ENCODE measurements around the gene TLX2. TPM values are rescaled to one million over a fixed set of nuclear protein-coding genes. Genes with fewer than 3 reads are reported as not detected.

Gene TLX2
- total RNA-seq, 1 donor from 2014 or later = 1.2 TPM

DNA sequence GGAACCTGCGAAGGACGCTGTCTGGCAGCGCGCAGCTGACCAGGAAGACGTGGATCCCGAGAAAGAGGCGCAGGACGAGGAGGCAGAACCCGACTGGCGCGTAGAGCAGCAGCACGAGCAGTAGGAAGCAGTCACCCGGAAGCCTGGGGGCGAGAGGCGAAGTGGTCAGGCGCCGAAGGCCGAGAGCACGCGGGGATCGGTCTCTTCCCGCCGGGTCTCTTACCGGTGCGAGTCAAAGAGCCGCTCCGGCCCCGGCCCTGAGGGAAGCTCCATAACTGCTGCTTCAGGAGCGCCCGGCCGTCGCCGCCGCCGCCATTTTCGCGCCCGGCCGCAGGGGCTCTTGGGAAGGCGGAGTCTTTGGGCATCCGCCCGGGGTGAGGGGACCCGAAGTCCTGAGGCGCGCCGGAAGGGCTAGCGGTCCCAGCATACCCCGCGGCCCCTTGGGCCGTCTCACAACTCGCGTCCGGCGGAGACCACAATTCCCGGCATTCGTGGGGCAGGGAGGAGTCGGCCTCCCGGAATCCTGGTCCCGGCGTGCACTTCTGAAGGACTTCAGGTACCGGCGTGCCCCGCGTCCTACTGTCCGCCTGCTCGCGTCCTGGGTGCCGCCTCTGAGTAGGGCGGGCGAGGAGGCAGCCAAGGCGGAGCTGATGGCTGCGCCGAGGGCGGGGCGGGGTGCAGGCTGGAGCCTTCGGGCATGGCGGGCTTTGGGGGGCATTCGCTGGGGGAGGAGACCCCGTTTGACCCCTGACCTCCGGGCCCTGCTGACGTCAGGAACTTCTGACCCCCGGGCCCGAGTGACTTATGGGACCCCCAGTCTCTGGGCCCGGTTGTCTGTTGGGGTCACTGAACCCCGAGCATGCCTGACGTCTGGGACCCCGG lies 15.3 kb downstream of the TLX2 start, which contains the start of the genes AUP1 and HTRA2:
Gene AUP1, minus strand, starts transcription at position 350 of the 882 bp plus-strand sequence. Its CDS starts 77 bp downstream, at position 273.
Gene HTRA2, plus strand, starts transcription at position 577 of the 882 bp plus-strand sequence. Its CDS starts 74 bp downstream, at position 651.
- intact Hi-C loops (cut with micrococcal nuclease) = loop anchor here (1.0 to 2.0 kb wide), 17 partner anchors 13 to 1295 kb away; partner anchors contain the start of genes ALMS1, C2orf81, CCDC142 and CCT7

DNA sequence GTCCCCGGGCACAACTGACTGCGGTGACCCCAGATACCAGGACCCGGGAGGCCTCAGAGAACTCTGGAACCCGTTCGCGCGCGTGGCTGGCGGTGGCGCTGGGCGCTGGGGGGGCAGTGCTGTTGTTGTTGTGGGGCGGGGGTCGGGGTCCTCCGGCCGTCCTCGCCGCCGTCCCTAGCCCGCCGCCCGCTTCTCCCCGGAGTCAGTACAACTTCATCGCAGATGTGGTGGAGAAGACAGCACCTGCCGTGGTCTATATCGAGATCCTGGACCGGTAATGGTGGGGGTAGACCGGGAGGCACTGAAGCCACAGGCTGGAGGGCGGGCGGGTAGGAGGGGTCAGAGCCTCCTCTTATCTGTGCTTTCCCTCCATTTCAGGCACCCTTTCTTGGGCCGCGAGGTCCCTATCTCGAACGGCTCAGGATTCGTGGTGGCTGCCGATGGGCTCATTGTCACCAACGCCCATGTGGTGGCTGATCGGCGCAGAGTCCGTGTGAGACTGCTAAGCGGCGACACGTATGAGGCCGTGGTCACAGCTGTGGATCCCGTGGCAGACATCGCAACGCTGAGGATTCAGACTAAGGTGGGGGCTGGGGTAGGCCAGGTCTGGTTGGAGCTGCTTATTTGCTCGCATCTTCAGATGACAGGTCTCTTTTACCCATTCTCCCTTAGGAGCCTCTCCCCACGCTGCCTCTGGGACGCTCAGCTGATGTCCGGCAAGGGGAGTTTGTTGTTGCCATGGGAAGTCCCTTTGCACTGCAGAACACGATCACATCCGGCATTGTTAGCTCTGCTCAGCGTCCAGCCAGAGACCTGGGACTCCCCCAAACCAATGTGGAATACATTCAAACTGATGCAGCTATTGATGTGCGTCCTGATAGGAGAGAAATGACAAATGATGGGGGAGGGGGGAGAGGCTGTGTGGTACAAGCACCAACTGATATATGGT lies 16.3 kb downstream of the TLX2 start:
- intact Hi-C loops (cut with micrococcal nuclease) = loop anchor here (1.0 kb wide), 1 partner anchor 1145 kb away; the partner anchor contains the start of gene ALMS1

DNA sequence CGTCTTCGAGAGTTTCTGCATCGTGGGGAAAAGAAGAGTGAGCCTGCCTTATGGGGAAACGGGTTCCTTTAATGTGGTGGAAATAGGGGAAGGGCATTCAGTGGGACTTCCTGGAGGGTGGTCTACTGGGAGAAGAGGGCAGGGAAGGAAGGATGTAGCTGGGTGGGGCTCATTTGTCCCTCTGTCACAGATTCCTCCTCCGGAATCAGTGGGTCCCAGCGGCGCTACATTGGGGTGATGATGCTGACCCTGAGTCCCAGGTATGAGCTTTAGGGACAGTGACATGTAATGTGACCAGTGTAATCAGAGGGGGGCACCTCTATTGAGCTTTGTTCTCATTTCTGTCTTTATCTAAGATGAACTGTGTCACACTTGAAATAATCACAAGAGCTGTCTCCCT lies 17.4 kb downstream of the TLX2 start:
- intact Hi-C loops (cut with micrococcal nuclease) = loop anchor here (1.0 kb wide), 6 partner anchors 17 to 281 kb away; partner anchors contain the start of genes TLX2 and TTC31

DNA sequence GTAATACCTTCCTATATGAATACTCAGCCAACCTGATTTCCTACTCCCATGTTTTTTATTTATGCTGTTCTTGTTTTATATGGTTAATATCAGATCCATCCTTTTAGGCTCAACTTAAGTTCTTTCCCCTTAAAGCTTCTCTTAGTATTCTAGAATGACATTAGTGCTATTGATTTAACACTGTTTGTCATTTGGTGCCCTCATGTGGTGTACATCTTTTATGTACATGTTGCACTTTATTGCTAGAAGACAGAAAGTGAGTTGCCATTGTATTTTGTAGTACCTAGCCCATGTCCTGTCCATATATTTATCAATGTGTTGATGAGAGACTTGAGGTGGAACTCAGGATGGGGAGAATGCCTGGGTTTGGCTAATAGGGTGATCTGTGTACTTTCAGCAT lies 18.0 kb downstream of the TLX2 start:
- intact Hi-C loops (cut with micrococcal nuclease) = loop anchor here (1.0 kb wide), 6 partner anchors 18 to 282 kb away; partner anchors contain the start of genes TLX2 and TTC31

DNA sequence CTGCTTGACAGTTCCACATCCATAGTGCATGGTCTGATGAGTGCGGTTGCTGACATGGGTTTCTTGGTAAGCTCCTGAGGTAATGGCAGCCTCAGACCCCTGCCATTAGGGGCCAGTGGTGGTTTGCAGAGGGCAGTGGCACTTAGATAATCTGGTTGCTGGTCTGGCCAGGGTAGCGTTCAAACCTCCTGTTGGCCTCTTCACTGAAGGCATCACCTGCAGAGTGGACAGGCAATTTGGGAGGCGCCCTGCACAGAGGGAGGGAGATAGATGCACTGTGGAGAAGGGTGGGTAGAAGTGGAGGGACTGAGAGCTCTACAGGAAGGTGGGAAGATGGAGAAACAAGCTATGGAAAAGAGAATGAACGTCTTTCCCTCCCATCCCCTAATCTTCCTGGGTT lies 19.2 kb downstream of the TLX2 start:
- intact Hi-C loops (cut with micrococcal nuclease) = no loop called here

DNA sequence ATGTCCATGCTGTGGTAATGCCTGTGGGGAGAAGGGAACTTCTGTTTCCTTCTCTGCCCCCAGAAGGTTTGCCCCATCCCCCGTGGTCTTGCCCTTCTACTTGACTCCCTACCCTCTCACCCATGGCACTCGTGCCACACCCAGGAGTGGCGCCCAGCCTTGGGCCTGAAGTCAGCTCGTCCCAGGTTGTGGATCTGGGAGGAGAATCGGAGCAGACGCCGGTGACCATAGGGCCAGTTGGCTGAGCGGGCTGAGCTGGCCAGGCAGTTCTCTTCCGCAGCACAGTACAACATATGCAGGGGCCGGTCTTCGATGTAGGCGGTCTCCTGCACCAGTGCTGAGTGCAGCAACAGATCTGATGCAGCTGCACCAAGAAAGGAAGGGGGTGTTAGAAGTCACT lies 20.2 kb downstream of the TLX2 start:
- intact Hi-C loops (cut with micrococcal nuclease) = no loop called here

DNA sequence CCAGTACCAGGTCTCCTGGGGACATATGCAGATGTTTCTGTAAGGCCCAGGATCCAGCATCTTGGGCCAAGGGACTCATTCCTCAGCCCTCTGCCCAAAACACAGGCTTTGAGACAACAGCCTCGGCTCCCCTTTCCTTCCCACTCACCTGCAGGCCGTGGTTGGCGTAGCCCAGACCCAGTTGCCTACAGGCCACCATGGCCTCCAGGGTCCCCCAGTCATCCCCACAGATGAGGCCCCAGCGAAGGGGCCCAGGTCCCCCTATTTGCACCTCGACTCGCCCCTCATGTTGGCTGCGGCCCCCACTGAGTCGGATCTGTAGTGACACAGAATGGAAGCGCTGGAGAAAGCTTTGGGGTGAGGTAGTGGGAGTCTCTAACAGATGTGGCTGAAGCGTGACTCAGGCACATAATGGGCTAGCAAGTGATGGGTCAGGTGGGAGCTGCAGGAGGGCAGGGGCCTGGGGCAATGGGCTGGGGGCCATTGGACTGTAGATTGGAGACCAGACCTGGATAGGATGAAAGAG lies 21.3 kb downstream of the TLX2 start:
- intact Hi-C loops (cut with micrococcal nuclease) = no loop called here

DNA sequence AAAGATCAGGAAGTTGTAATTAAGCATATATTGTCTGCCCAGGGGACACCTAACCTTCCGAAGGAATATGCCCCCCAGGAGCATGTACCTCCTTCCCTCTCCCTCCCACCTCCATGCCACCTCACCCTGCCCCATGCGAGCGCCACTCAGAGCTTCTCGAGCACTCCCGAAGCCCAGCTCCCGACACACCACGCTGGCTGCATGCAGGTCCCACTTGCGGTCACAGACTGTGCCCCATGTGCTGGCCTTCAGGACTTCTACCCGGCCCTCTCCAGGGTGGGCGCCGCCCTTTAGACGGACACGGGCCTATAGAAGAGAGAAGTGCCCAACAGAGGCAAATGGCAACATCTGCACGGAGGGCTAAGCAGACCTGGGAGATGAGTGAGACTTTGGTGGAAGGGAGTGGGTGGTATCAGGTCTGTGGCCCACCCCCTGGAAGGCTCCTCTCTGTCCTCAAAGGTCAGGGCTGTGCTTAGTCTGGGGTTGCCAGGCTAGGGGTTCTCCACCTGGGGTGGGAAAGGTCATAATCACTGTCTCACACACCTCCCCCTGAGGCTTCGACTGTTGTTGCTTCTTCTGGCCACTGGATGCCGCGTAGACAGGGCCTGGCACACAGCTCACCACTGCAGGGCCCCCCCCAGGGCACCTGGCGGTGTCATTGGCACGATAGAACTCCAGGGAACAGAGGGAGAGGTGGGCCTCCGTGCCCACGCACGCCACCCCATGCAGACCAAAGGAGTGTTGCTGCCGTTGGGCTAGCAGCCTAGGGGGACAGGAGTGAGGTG lies 22.1 kb downstream of the TLX2 start:
- intact Hi-C loops (cut with micrococcal nuclease) = no loop called here

DNA sequence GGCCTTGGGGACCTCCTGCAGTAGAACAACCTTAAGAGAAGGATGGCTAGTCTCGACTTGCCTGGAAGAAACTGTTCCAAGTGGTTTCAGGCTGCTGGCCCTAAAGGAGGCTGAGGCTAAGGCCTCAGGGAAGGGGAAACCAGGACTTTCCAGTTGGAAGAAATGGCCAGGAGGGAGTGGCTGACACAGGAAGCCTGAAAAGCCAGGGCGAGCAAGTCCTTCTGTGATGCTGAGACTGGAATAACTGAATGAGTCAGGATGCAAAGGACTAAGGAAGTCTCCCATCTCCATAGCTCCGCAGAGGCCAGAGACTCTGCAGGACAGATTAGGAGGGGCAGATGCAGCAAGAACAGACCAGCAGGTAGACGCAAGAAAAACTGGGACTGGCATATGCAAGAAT lies 22.9 kb downstream of the TLX2 start:
- intact Hi-C loops (cut with micrococcal nuclease) = no loop called here

DNA sequence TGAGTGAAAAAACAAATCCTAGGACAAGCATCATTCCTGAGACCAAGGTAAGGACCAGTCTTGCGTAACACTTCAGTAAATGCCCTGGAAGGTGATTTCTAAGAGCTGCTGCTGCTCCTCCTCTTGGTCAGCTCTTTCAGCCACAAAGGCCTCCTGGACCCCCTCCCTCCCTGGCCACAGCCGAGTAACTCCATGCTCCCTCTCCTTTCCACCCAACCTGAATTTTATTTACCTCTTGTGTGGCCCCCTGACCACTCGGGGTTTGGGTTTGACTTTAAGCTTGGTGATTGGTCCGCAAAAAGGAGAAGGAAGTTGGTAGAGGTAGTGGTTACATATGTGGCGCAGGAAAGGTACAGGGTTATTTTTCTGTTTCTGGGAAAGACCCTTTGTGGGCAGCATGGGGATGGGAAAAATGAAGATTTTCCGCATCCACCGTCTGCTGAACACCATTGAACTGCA lies 24.7 kb downstream of the TLX2 start:
- intact Hi-C loops (cut with micrococcal nuclease) = no loop called here

DNA sequence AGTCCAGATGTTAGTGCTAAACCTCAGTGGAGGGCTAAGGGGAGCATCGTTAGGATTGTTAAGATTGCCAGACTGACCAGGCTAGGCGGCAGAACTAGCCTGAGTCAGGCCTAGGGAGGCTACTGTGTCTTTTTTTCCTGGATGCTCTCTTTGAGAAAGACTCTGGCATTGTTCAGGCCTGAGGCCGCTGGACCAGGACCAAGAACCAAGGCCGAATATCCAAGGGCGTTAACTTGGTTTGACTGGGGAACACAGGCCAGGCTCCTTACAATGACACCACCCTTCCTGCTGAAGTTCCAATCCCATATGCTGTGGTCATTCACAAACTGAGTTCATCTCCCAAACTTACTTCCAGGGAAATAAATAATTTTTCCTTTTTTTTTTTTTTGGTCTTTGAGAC lies 26.0 kb downstream of the TLX2 start:
- intact Hi-C loops (cut with micrococcal nuclease) = no loop called here

DNA sequence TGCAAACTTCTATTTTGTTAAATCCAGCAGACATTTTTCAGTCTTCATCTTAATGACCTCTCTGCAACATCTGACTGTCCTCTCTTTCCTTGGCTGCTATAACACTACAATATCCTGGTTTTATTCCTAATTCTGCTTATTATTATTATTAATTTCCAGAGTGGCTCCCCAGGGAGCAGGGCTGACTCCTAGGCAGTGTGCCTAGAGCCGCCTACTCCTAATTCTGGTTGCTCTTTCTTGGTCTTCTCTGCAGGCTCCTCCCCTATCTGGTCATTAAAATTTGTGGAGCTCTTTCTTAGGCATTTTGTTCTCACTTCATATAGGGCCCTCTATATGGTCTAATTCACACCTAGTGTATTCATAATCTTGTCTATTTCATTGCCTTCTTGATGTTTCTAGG lies 28.7 kb downstream of the TLX2 start:
- intact Hi-C loops (cut with micrococcal nuclease) = no loop called here

DNA sequence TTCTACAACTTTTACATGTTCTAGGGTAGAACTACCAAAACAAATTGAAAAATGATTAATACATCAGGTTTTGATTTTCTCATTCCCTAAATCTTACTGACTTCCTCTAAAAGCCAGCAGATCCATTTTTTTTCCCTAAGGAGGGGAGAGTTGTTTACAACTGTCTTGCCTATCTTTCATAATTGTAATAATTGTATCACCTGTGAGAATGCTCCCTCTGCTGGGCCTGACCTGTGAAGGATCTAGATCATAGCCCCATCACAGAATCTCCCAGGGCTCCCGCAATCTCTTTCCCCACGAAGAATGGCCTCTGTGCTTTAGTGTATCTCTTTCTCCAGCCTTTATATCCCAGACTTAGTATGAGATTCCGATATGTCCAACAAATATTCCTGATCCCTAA lies 30.4 kb downstream of the TLX2 start:
- intact Hi-C loops (cut with micrococcal nuclease) = loop anchor here (1.0 kb wide), 2 partner anchors 43 to 61 kb away; partner anchors contain the start of gene TTC31

DNA sequence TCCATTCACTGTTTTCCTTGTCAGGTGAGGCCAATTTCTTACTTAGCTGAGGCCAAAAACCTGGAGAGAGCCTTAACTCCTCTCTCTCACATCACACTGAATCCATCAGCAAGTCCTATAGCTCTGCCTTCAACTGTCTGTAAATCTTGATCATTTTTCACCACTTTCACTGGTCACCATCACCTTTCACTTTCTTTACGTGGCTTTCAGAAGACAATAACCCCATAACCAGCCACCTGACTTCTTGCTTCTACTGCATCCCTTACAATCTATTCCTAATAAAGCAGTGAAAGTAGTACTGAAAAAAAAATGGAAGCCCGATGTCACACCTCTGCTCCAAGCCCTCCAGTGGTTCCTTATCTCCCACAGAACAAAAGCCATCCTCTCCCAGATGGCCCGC lies 31.8 kb downstream of the TLX2 start:
- intact Hi-C loops (cut with micrococcal nuclease) = no loop called here

DNA sequence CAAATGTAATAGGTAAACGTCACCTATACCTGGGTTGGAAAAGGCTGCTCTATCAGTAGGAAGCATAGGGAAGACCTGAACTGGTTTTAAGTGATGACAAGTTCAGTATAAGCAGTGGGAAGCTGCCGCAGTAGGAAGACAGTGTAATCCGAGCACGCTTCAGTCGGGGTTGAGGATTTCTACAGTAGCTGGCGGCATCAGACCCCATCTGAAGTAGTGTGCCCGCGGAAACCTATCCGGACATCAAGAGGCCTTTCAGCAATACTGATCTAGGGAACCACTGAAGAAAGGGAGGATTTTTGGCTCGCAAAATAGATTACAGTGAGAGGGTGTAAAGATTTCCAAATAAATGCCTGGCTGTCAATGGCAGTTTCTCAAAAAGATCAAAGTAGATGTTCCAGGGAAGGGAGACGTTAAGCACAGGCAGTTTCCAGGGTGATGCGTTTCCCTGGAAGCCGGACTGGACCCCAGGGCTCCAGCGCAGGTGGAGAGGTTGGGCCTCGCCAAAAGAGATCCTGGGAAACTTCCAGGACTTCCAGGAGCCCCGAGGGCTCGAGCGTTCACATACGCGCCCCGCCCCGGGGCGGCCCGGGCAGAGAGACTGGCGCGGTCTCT lies 34.1 kb downstream of the TLX2 start:
- intact Hi-C loops (cut with micrococcal nuclease) = no loop called here

DNA sequence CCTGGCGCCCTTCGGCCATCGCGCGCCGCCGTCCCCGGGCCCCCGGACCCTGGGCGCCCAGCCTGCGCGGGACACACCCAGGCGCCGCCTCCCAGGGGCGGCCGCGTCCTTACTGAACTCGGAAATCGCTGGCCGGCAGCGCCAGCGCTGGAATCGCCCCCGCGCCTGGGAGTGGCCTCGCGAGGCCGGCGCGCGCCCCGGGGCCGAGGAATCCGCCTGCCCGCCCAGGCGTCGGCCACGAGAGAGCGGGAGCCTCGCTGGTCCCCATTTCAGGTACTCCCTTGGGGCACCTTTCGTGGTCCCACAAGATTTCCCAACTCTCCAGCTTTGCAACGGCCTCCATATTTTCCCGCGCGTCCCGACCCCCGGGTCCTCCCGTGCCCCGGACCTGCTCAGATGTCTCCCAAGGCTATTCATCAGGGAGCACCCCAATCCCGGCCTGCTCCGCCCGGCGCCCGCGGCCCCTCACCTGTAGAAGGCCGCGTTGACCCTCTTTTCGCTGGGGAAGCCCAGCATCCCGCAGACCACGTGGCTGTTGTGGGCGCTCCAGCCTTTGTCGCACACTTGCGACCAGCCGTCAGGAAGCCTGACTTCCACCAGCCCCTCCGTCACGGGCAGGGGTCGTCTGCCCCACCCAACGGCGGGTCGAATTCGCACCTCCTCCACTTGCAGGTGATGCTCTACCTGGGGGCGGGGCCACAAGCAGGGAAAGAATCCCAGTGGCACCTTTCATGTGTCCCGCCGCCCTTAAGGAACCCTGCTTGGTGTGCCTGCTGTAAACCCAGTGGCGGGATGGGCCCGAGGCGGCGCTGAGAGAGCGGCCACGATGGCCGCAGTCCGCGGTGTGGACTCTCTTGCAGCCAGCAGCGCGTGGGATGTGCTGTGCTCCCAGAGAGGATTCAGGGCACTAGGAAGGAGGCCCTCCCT lies 34.9 kb downstream of the TLX2 start:
- intact Hi-C loops (cut with micrococcal nuclease) = no loop called here

DNA sequence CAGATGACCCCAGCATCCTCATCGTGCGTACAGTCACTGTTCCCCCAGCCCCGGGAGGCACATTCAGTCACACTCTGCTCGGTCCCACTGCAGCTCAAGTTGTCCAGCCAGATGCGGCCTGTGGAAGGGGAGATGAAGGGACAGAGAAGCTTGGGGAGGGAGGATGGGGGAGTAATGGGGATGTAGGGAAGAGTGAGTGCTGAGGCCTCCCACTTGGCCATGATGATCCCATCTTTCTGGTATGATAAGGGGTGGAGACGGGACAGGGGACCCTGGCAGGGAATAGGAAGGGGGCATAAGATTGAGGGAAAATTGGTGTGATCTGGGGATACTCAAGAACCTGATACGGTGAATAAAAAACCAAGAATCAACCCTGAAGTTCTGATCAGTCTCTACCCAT lies 36.0 kb downstream of the TLX2 start:
- intact Hi-C loops (cut with micrococcal nuclease) = loop anchor here (5.0 kb wide), 1 partner anchor 353 kb away; the partner anchor contains the start of gene MTHFD2

DNA sequence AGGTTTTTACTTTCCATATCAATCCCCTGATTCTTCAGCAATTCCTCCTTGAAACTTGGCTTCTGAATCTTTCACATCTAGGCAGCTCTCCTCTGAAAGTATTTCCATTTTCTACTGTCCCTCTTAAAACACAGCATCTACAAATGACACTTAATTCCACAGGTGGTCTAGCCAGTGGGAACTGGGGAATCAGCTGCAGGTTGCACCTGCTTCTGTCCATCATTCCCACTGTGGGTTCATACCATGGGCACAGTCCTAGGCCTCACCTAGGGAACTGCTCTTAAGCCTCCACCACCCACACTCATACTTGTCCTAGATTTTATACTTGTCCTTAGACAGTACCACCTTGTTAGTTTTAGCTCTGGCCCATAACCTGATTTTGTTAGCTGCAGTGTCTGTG lies 37.3 kb downstream of the TLX2 start:
- intact Hi-C loops (cut with micrococcal nuclease) = loop anchor here (5.0 kb wide), 1 partner anchor 354 kb away; the partner anchor contains the start of gene MTHFD2

Measured in T-helper 1 cell treated with Interleukin-12 subunit alpha and Interleukin-12 subunit beta and Interleukin-4 antibody, amounts not matched to agents 30 ng/mL and 1 ng/mL, for 36 hours (primary cell).